H1 (cell line): ENCODE results near the gene HEXIM2. TPM values are rescaled to one million over a fixed set of nuclear protein-coding genes. Genes with fewer than 3 reads are reported as not detected.

ENCODE experiments used
- CTCF ChIA-PET: fragments of 300-600 bp; sonication (Branson Sonifier 250); formaldehyde crosslinking; loops from one replicate; lab custom pipeline; 2021; ENCODE audit not compliant: partially characterized antibody; lab: Charles Lee
- POLR2A ChIA-PET: fragments of 300-600 bp; sonication (Branson Sonifier 250); formaldehyde crosslinking; loops from one replicate; lab custom pipeline; 2021; ENCODE audit warnings: inconsistent platforms; ENCODE audit not compliant: partially characterized antibody; lab: Charles Lee
- DNase-seq, 2 experiments: peaks; one replicate each; pipeline versions ENCODE4 v3.0.0 to v3.0.0-alpha.2; 2010 to 2022; ENCODE audit warnings: low spot score in 2 of 2, low read depth in 1 of 2, mixed read lengths in 1 of 2
- FAIRE-seq: peaks from 2 replicates; lab custom pipeline; 2011; peaks lifted over from hg19 to GRCh38; lab: Jason Lieb, UNC
- H2AFZ ChIP-seq: 2 replicates; pipeline ENCODE4 v1.8.1; 2012; ENCODE audit warnings: low read length, inconsistent platforms
- H2AK5ac ChIP-seq: 2 replicates; pipeline ENCODE4 v1.6.1; 2013; ENCODE audit warnings: low read depth, low read length
- H2BK120ac ChIP-seq: replicated peaks from 2 replicates; pipeline ENCODE3; 2013; ENCODE audit warnings: low read depth, low read length, inconsistent platforms
- H2BK12ac ChIP-seq: 2 replicates; pipeline ENCODE4 v1.6.1; 2013; ENCODE audit warnings: low read depth, low read length
- H2BK15ac ChIP-seq: 2 replicates; pipeline ENCODE4 v1.6.1; 2013; ENCODE audit warnings: low read length
- H2BK20ac ChIP-seq: 2 replicates; pipeline ENCODE4 v1.6.1; 2013; ENCODE audit warnings: low read length
- H2BK5ac ChIP-seq: 2 replicates; pipeline ENCODE4 v1.6.1; 2013; ENCODE audit warnings: low read depth, low read length
- H3K14ac ChIP-seq: 2 replicates; pipeline ENCODE4 v1.6.1; 2013; ENCODE audit warnings: inconsistent platforms; ENCODE audit not compliant: insufficient read length
- H3K18ac ChIP-seq: 2 replicates; pipeline ENCODE4 v1.6.1; 2013; ENCODE audit warnings: low read length; ENCODE audit errors: extremely low read depth
- H3K23ac ChIP-seq: 2 replicates; pipeline ENCODE4 v1.6.1; 2013; ENCODE audit warnings: inconsistent platforms; ENCODE audit not compliant: insufficient read length
- H3K23me2 ChIP-seq: 2 replicates; pipeline ENCODE4 v1.6.1; 2013; ENCODE audit warnings: low read depth, low read length
- H3K27ac ChIP-seq: 2 replicates; pipeline ENCODE4 v1.6.1; 2011; ENCODE audit warnings: low read depth, low read length, inconsistent platforms
- H3K27me3 ChIP-seq, 4 experiments: replicated peaks in 1 of 4; 1 replicate in 1 of 4; 2 replicates in 3 of 4; pipeline versions ENCODE4 v1.6.1 to v1.8.1; 2011 to 2013; ENCODE audit warnings: low read length in 3 of 4, mild to moderate bottlenecking in 3 of 4, inconsistent platforms in 2 of 4, mixed read lengths in 2 of 4, moderate library complexity in 1 of 4; ENCODE audit not compliant: control insufficient read depth in 3 of 4, insufficient read depth in 3 of 4; ENCODE audit errors: extremely low read depth in 1 of 4
- H3K36me3 ChIP-seq, 4 experiments: 2 replicates each; pipeline versions ENCODE4 v1.6.1 to v1.8.1; 2011 to 2013; ENCODE audit warnings: mild to moderate bottlenecking in 4 of 4, low read length in 3 of 4, moderate library complexity in 2 of 4, control low read depth in 1 of 4, inconsistent platforms in 1 of 4; ENCODE audit not compliant: insufficient read depth in 4 of 4, control insufficient read depth in 2 of 4
- H3K4ac ChIP-seq: replicated peaks from 2 replicates; pipeline ENCODE3; 2013; ENCODE audit warnings: low read length, low read depth, mixed read lengths, inconsistent platforms; ENCODE audit not compliant: insufficient read length
- H3K4me1 ChIP-seq, 4 experiments: replicated peaks in 1 of 4; 1 replicate in 1 of 4; 2 replicates in 3 of 4; pipeline versions ENCODE4 v1.6.1 to v1.8.1; 2011 to 2013; ENCODE audit warnings: low read length in 3 of 4, inconsistent platforms in 2 of 4, mixed read lengths in 1 of 4; ENCODE audit not compliant: insufficient read depth in 4 of 4, control insufficient read depth in 3 of 4
- H3K4me2 ChIP-seq, 2 experiments: 2 replicates each; pipeline versions ENCODE4 v1.6.1 to v1.8.1; 2011 to 2013; ENCODE audit warnings: low read depth in 2 of 2, low read length in 2 of 2, control low read depth in 1 of 2, inconsistent platforms in 1 of 2, mild to moderate bottlenecking in 1 of 2; ENCODE audit not compliant: insufficient read depth in 1 of 2
- H3K4me3 ChIP-seq, 4 experiments: fragments of 200-600, 300-600 bp in 1 of 4; sonication (generic), shearing (Covaris generic), sonication (Bioruptor Twin) in 1 of 4; 2 replicates each; pipeline versions ENCODE4 v1.5.1 to v1.8.1; 2011 to 2016; ENCODE audit warnings: low read length in 4 of 4, low read depth in 3 of 4, control low read depth in 2 of 4, inconsistent platforms in 2 of 4, mild to moderate bottlenecking in 2 of 4, mixed read lengths in 1 of 4, moderate library complexity in 1 of 4; ENCODE audit not compliant: insufficient read depth in 2 of 4; ENCODE audit errors: extremely low read depth in 1 of 4
- H3K56ac ChIP-seq: replicated peaks from 2 replicates; pipeline ENCODE3; 2013; ENCODE audit warnings: low read depth, mild to moderate bottlenecking, mixed read lengths, low read length, inconsistent platforms; ENCODE audit not compliant: insufficient read length
- H3K79me1 ChIP-seq: 2 replicates; pipeline ENCODE4 v1.6.1; 2013; ENCODE audit warnings: low read depth, low read length, control low read depth
- H3K79me2 ChIP-seq, 2 experiments: 2 replicates each; pipeline versions ENCODE4 v1.6.1 to v1.8.1; 2012 to 2013; ENCODE audit warnings: low read length in 2 of 2, mild to moderate bottlenecking in 2 of 2, inconsistent platforms in 1 of 2; ENCODE audit not compliant: insufficient read depth in 2 of 2, control insufficient read depth in 1 of 2
- H3K9ac ChIP-seq, 4 experiments: replicated peaks in 1 of 4; 1 replicate in 1 of 4; 2 replicates in 3 of 4; pipeline versions ENCODE4 v1.6.1 to v1.8.1; 2011 to 2013; ENCODE audit warnings: low read depth in 3 of 4, low read length in 3 of 4, control low read depth in 2 of 4, mild to moderate bottlenecking in 2 of 4, moderate library complexity in 2 of 4, inconsistent platforms in 1 of 4; ENCODE audit errors: extremely low read depth in 1 of 4
- H3K9me3 ChIP-seq, 2 experiments: 2 replicates each; pipeline versions ENCODE4 v1.6.1 to v1.8.1; 2012 to 2013; ENCODE audit warnings: mild to moderate bottlenecking in 2 of 2, moderate library complexity in 2 of 2, control low read depth in 1 of 2, inconsistent platforms in 1 of 2, low read depth in 1 of 2, low read length in 1 of 2, mixed read lengths in 1 of 2; ENCODE audit not compliant: insufficient read depth in 2 of 2
- H4K20me1 ChIP-seq, 2 experiments: replicated peaks in 1 of 2; 2 replicates each; pipeline versions ENCODE3 to v1.8.1; 2011 to 2013; ENCODE audit warnings: inconsistent platforms in 2 of 2, low read length in 2 of 2, mild to moderate bottlenecking in 1 of 2; ENCODE audit not compliant: insufficient read depth in 2 of 2, control insufficient read depth in 1 of 2
- H4K5ac ChIP-seq: 2 replicates; pipeline ENCODE4 v1.6.1; 2013; ENCODE audit warnings: low read length, low read depth, mixed read lengths, inconsistent platforms; ENCODE audit not compliant: insufficient read length
- H4K8ac ChIP-seq: 2 replicates; pipeline ENCODE4 v1.8.0; 2013; ENCODE audit warnings: mild to moderate bottlenecking, moderate library complexity, low read length, inconsistent platforms; ENCODE audit not compliant: insufficient read depth; ENCODE audit errors: extremely low read depth
- H4K91ac ChIP-seq: replicated peaks from 2 replicates; pipeline ENCODE3; 2013; ENCODE audit warnings: low read length, mixed read lengths, inconsistent platforms; ENCODE audit not compliant: insufficient read length
- HDAC6 ChIP-seq: IDR thresholded peaks from one replicate; pipeline ENCODE4 v1.7.1; 2012; ENCODE audit warnings: low read depth, mild to moderate bottlenecking, inconsistent platforms, low read length, moderate library complexity
- JUN ChIP-seq: IDR thresholded peaks from 2 replicates; pipeline ENCODE4 v1.6.1; 2011; ENCODE audit warnings: low read depth, mild to moderate bottlenecking, improper control_type of control experiment, low read length
- NANOG ChIP-seq: IDR thresholded peaks from 2 replicates; pipeline ENCODE4 v1.6.1; 2011; ENCODE audit warnings: low read length, low read depth, mild to moderate bottlenecking, inconsistent platforms; ENCODE audit not compliant: insufficient read depth, poor library complexity, severe bottlenecking
- RAD21 ChIP-seq, 2 experiments: IDR thresholded peaks in 1 of 2; conservative IDR thresholded peaks in 1 of 2; 2 replicates each; pipeline ENCODE4 v1.6.1; 2011; ENCODE audit warnings: low read depth in 2 of 2, low read length in 2 of 2, improper control_type of control experiment in 1 of 2, inconsistent platforms in 1 of 2, mild to moderate bottlenecking in 1 of 2, moderate library complexity in 1 of 2
- TAF7 ChIP-seq: optimal IDR thresholded peaks from 2 replicates; pipeline ENCODE3; 2011; ENCODE audit warnings: low read depth, mild to moderate bottlenecking, inconsistent platforms, low read length, moderate library complexity, borderline replicate concordance
- TEAD4 ChIP-seq: IDR thresholded peaks from 2 replicates; pipeline ENCODE4 v1.6.1; 2012; ENCODE audit warnings: low read depth, low read length, inconsistent platforms, mixed read lengths
- WGBS, 2 experiments: shearing (Covaris generic) in 1 of 2; methylation state at CpG; one replicate each; pipeline versions ENCODE4 v1.1.6 to v1.1.7; 2013 to 2015; ENCODE audit warnings: low lambda C conversion rate in 2 of 2, mixed read lengths in 2 of 2, inconsistent platforms in 1 of 2, low coverage in 1 of 2, missing lambda C conversion rate in 1 of 2; ENCODE audit not compliant: insufficient replicate concordance in 2 of 2, insufficient coverage in 1 of 2, insufficient read length in 1 of 2; ENCODE audit errors: extremely low coverage in 1 of 2, missing lambda C conversion rate in 1 of 2; 5-methylcytosine and 5-hydroxymethylcytosine counted together
- polyA plus RNA-seq, 7 experiments: library from polyadenylated mRNA; depleted of rRNA in 3 of 7; stranded (reverse) in 5 of 7; unstranded in 2 of 7; fragments of >200 nt in 5 of 7; fragments of 200-250 nt in 2 of 7; gene quantifications; 1 replicate in 5 of 7; 2 replicates in 1 of 7; 4 replicates in 1 of 7; pipeline versions ENCODE4 v1.2.1 to v1.2.3, GENCODE V29; 2011 to 2013; ENCODE audit warnings: missing spikeins in 2 of 7, mixed read lengths in 2 of 7
- total RNA-seq: library from RNA; stranded (reverse); fragmentation: NEBNext Ultra II Directional; extraction: Animal tissue kit (Norgen Biotek cat#: 25700); gene quantifications from 2 replicates; pipeline ENCODE4 v1.2.1, GENCODE V29; 2021

The HEXIM2 gene
- total and polyA plus RNA-seq, 2 of the 8 experiments (the other 6 are each of a cell fraction or from before 2014, with no cell fraction given), result 7.5 to 13.2 TPM

DNA sequence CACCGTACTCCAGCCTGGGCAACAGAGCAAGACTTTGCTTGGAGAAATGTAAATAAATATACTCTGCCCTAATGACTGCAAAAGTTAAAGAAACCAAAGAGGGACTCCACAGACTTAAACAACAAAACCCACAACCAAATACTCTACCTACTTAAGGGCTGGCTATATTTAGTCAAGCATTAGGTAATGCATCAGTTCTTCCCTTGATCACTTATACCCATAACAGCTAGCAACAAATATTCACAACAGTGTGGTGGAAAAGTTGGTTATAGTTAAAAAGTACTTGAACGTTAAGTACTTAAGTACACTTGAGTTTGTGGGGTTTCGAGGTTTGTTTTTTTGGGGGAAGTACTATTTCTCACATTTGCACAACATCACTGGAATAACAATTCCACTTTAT lies 5.4 kb upstream of the HEXIM2 start:
- FAIRE-seq, result no peak
- Histone ChIP-seq H3K4me3 (no peak overlapping the region), H2BK20ac (no peak overlapping the region), H3K79me1 (no peaks in the 10 kb centered on the region; the same call in 1 of the 2 replicates), H4K5ac (no peak overlapping the region), H3K27me3 (no peaks in the 10 kb centered on the region), H2BK15ac (no peak overlapping the region), H4K20me1 (peaks cover 3 to 5% of the 10 kb centered on the region in 2 experiments), H3K14ac (no peak overlapping the region), H2AFZ (no peak overlapping the region), H3K23me2 (peaks cover 4% of the 10 kb centered on the region), H3K56ac (no peak overlapping the region), H3K27ac (no peak overlapping the region), H3K4me1 (peaks cover 0 to 3% (median 0%) of the 10 kb centered on the region in 4 experiments; a peak in 2 of 7 replicates), H3K36me3 (no peaks in the 10 kb centered on the region), H2BK120ac (no peak overlapping the region), H2BK5ac (no peak overlapping the region), H2AK5ac (no peak overlapping the region), H4K91ac (no peak overlapping the region), H4K8ac (no peak overlapping the region), H3K79me2 (peaks cover 0 to 13% of the 10 kb centered on the region in 2 experiments; a peak in 2 of 4 replicates), H3K4ac (no peak overlapping the region), H3K23ac (no peak overlapping the region), H2BK12ac (no peak overlapping the region), H3K4me2 (no peak overlapping the region), H3K9me3 (no peaks in the 10 kb centered on the region), H3K9ac (no peak overlapping the region), H3K18ac (no peak overlapping the region)
- POLR2A ChIA-PET, result interaction anchor here (0.9 to 26.8 kb wide), 4 partner anchors 3 to 74 kb away, joined by 3 to 1076 read pairs (median 540); partner anchors contain the start of genes HEXIM1 and HEXIM2
- CTCF ChIA-PET, result interaction anchor here (0.7 to 11.5 kb wide), 9 partner anchors 7 to 420 kb away, joined by 3 to 90 read pairs (median 5); partner anchors contain the start of genes ACBD4 and HEXIM1
- no peak for DNase-seq
- WGBS, 2 experiments, result 89% methylated on average over 3 of the region's 3 CpGs; no CpG with 5 or more reads in 1 of the 2 experiments
- TF ChIP-seq TAF7 (no peak), RAD21 (IDR thresholded peaks at IDR 0.05 in 1 of 2, conservative IDR thresholded peaks at IDR 0.05 in 1 of 2; ENCODE audit: low read depth in 2 of 2, low read length in 2 of 2) (no peak), NANOG (no peak), HDAC6 (no peak), TEAD4 (no peak), JUN (no peak)
